GM12873 (cell line): ENCODE results near the gene ACY1.

Experiments used
- CTCF ChIP-seq: IDR thresholded peaks from 2 replicates; pipeline ENCODE4 v1.5.1; 2012; ENCODE audit warnings: low read depth, mild to moderate bottlenecking, moderate library complexity, low read length, control low read depth; ENCODE audit not compliant: insufficient read depth; ENCODE audit errors: missing control alignments

ACY1 gene

GRCh38 chr3:51962854-51963530 is 20.3 kb upstream of the ACY1 start:
- TF ChIP-seq CTCF: no peak

GRCh38 chr3:51963951-51964451 is 19.3 kb upstream of the ACY1 start:
- no peak for TF ChIP-seq CTCF

- no peak for TF ChIP-seq CTCF
These were observed 18.8 kb upstream of the ACY1 start for GRCh38 chr3:51964521-51964920.

GRCh38 chr3:51966016-51966415 is 17.3 kb upstream of the ACY1 start:
- TF ChIP-seq CTCF: no peak

GRCh38 chr3:51966486-51966885 is 16.8 kb upstream of the ACY1 start:
- no peak for TF ChIP-seq CTCF

- no peak for TF ChIP-seq CTCF
These were observed 16.4 kb upstream of the ACY1 start for GRCh38 chr3:51966922-51967383.

- no peak for TF ChIP-seq CTCF
These were observed 15.8 kb upstream of the ACY1 start, which contains the start of gene PCBP4 for GRCh38 chr3:51967384-51968169. Gene PCBP4 (minus strand): TSS chr3:51967454. CDS start chr3:51961240, 6,214 bp downstream.
